GM19467 (cell line): ENCODE results near the gene TBX18.

Source experiments
- ATAC-seq: cut with Tn5 transposase; IDR thresholded peaks from one replicate; pipeline ENCODE4 v1.9.1; 2021; ENCODE audit warnings: mild to moderate bottlenecking, moderate library complexity; ENCODE audit not compliant: unreplicated experiment

The TBX18 gene

GRCh38 chr6:84752118-84752850 is 12.1 kb downstream of the TBX18 start:
- ATAC-seq = no peak

- no peak for ATAC-seq
These were observed 15.2 kb downstream of the TBX18 start for GRCh38 chr6:84749181-84749580.

- no peak for ATAC-seq
These were observed 16.0 kb downstream of the TBX18 start for GRCh38 chr6:84748376-84748775.

- no peak for ATAC-seq
These were observed 20.8 kb downstream of the TBX18 start for GRCh38 chr6:84743616-84744015.

GRCh38 chr6:84740385-84740784 is 24.0 kb downstream of the TBX18 start:
- ATAC-seq = no peak

- ATAC-seq = no peak
These were observed 24.6 kb downstream of the TBX18 start for GRCh38 chr6:84739866-84740208.

- no peak for ATAC-seq
These were observed 25.2 kb downstream of the TBX18 start for GRCh38 chr6:84738996-84739865.

- ATAC-seq = no peak
These were observed 30.5 kb downstream of the TBX18 start for GRCh38 chr6:84733889-84734288.

GRCh38 chr6:84731901-84732300 is 32.5 kb downstream of the TBX18 start:
- ATAC-seq = no peak

- no peak for ATAC-seq
These were observed 33.0 kb downstream of the TBX18 start for GRCh38 chr6:84731401-84731800.

- ATAC-seq = no peak
These were observed 35.8 kb downstream of the TBX18 start for GRCh38 chr6:84728602-84729001.

- no peak for ATAC-seq
These were observed 45.2 kb downstream of the TBX18 start for GRCh38 chr6:84719152-84719551.

- ATAC-seq = no peak
These were observed 46.1 kb downstream of the TBX18 start for GRCh38 chr6:84718038-84718955.

GRCh38 chr6:84709121-84709520 is 55.3 kb downstream of the TBX18 start:
- no peak for ATAC-seq

GRCh38 chr6:84707171-84707570 is 57.2 kb downstream of the TBX18 start:
- no peak for ATAC-seq

GRCh38 chr6:84696166-84696565 is 68.2 kb downstream of the TBX18 start:
- ATAC-seq = no peak

GRCh38 chr6:84691978-84692623 is 72.3 kb downstream of the TBX18 start:
- no peak for ATAC-seq

- no peak for ATAC-seq
These were observed 76.1 kb downstream of the TBX18 start for GRCh38 chr6:84688141-84688873.

- no peak for ATAC-seq
These were observed 77.0 kb downstream of the TBX18 start for GRCh38 chr6:84687431-84687830.

- no peak for ATAC-seq
These were observed 78.3 kb downstream of the TBX18 start for GRCh38 chr6:84685983-84686584.
